SK-N-SH treated with all-trans-retinoic acid at 6 μM for 48 hours (cell line): ENCODE measurements around the gene KIAA0753.

Experiments used
- ATAC-seq: fragments of 200-7000 bp; cut with Tn5 transposase; 3 replicates; pipeline ENCODE4 v1.9.1; 2020; ENCODE audit warnings: mild to moderate bottlenecking, moderate library complexity
- ARNTL ChIP-seq: fragments of 450-650 bp; formaldehyde crosslinking; IDR thresholded peaks from 2 replicates; pipeline ENCODE4 v1.5.0; 2020; ENCODE audit warnings: low read depth, mild to moderate bottlenecking, moderate library complexity, borderline replicate concordance
- BACH2 ChIP-seq: fragments of 250-450 bp; sonication (Bioruptor Pico); IDR thresholded peaks from 2 replicates; pipeline ENCODE4 v1.9.0; 2021; ENCODE audit warnings: mild to moderate bottlenecking, borderline replicate concordance
- CSDC2 ChIP-seq: fragments of 250-450 bp; sonication (Bioruptor Pico); IDR thresholded peaks from 2 replicates; pipeline ENCODE4 v1.5.0; 2020; ENCODE audit warnings: mild to moderate bottlenecking, moderate library complexity
- ESRRG ChIP-seq: fragments of 250-450 bp; sonication (Bioruptor Pico); IDR thresholded peaks from 2 replicates; pipeline ENCODE4 v1.6.1; 2021; ENCODE audit warnings: mild to moderate bottlenecking
- GLIS3 ChIP-seq: fragments of 250-450 bp; sonication (Bioruptor Pico); IDR thresholded peaks from 2 replicates; pipeline ENCODE4 v1.5.0; 2020; ENCODE audit warnings: mild to moderate bottlenecking, moderate library complexity
- ISL1 ChIP-seq: fragments of 250-450 bp; sonication (Bioruptor Pico); IDR thresholded peaks from 2 replicates; pipeline ENCODE4 v2.1.2; 2022; ENCODE audit warnings: mild to moderate bottlenecking, moderate library complexity
- OSR1 ChIP-seq: fragments of 250-450 bp; sonication (Bioruptor Pico); IDR thresholded peaks from 2 replicates; pipeline ENCODE4 v1.8.0; 2022; ENCODE audit warnings: moderate library complexity, mild to moderate bottlenecking, inconsistent platforms
- PPARA ChIP-seq: fragments of 250-450 bp; sonication (Bioruptor Pico); IDR thresholded peaks from 2 replicates; pipeline ENCODE4 v1.5.0; 2020; ENCODE audit warnings: mild to moderate bottlenecking, borderline replicate concordance
- SNAI2 ChIP-seq: fragments of 250-450 bp; sonication (Bioruptor Pico); IDR thresholded peaks from 2 replicates; pipeline ENCODE4 v1.5.0; 2020; ENCODE audit warnings: mild to moderate bottlenecking, moderate library complexity
- TCF4 ChIP-seq: fragments of 250-450 bp; sonication (Bioruptor Pico); IDR thresholded peaks from 2 replicates; pipeline ENCODE4 v1.8.0; 2021; ENCODE audit warnings: mild to moderate bottlenecking, moderate library complexity, borderline replicate concordance
- TOX ChIP-seq: fragments of 250-450 bp; sonication (Bioruptor Pico); IDR thresholded peaks from 2 replicates; pipeline ENCODE4 v1.8.0; 2021; ENCODE audit warnings: mild to moderate bottlenecking, moderate library complexity, borderline replicate concordance
- ZC3H10 ChIP-seq: fragments of 250-450 bp; sonication (Bioruptor Pico); IDR thresholded peaks from 2 replicates; pipeline ENCODE4 v1.5.1; 2021; ENCODE audit warnings: mild to moderate bottlenecking, moderate library complexity
- ZFP3 ChIP-seq: fragments of 250-450 bp; sonication (Bioruptor Pico); IDR thresholded peaks from 2 replicates; pipeline ENCODE4 v1.5.0; 2020; ENCODE audit warnings: mild to moderate bottlenecking, moderate library complexity
- ZFP30 ChIP-seq: fragments of 450-650 bp; formaldehyde crosslinking; IDR thresholded peaks from 2 replicates; pipeline ENCODE4 v1.5.0; 2022; ENCODE audit warnings: mild to moderate bottlenecking, moderate library complexity
- ZNF565 ChIP-seq: fragments of 450-650 bp; formaldehyde crosslinking; conservative IDR thresholded peaks from 2 replicates; pipeline ENCODE4 v1.5.0; 2020; ENCODE audit warnings: low read depth, mild to moderate bottlenecking, moderate library complexity
- ZNF70 ChIP-seq: fragments of 450-650 bp; formaldehyde crosslinking; IDR thresholded peaks from 2 replicates; pipeline ENCODE4 v1.5.0; 2020; ENCODE audit warnings: mild to moderate bottlenecking, moderate library complexity
- ZNF8 ChIP-seq: fragments of 450-650 bp; formaldehyde crosslinking; IDR thresholded peaks from 2 replicates; pipeline ENCODE4 v1.5.0; 2020; ENCODE audit warnings: mild to moderate bottlenecking, moderate library complexity
- TF ChIP-seq, protein P1 (sequence below): fragments of 250-450 bp; sonication (Bioruptor Pico); IDR thresholded peaks from 2 replicates; pipeline ENCODE4 v1.5.0; 2020; ENCODE audit warnings: mild to moderate bottlenecking, moderate library complexity
- TF ChIP-seq, protein P2 (sequence below): fragments of 250-450 bp; sonication (Bioruptor Pico); IDR thresholded peaks from 2 replicates; pipeline ENCODE4 v1.5.1; 2021; ENCODE audit warnings: mild to moderate bottlenecking, moderate library complexity
- TF ChIP-seq, protein P3 (sequence below): fragments of 250-450 bp; sonication (Bioruptor Pico); IDR thresholded peaks from 2 replicates; pipeline ENCODE4 v1.8.0; 2020; ENCODE audit warnings: mild to moderate bottlenecking, moderate library complexity, borderline replicate concordance
- TF ChIP-seq, protein P4 (sequence below): fragments of 250-450 bp; sonication (Bioruptor Pico); IDR thresholded peaks from 2 replicates; pipeline ENCODE4 v1.8.0; 2021; ENCODE audit warnings: low read depth, mild to moderate bottlenecking, moderate library complexity, borderline replicate concordance
- TF ChIP-seq, protein P5 (sequence below): fragments of 250-450 bp; sonication (Bioruptor Pico); IDR thresholded peaks from 2 replicates; pipeline ENCODE4 v1.5.1; 2020; ENCODE audit warnings: low read depth, mild to moderate bottlenecking, moderate library complexity

The KIAA0753 gene

DNA sequence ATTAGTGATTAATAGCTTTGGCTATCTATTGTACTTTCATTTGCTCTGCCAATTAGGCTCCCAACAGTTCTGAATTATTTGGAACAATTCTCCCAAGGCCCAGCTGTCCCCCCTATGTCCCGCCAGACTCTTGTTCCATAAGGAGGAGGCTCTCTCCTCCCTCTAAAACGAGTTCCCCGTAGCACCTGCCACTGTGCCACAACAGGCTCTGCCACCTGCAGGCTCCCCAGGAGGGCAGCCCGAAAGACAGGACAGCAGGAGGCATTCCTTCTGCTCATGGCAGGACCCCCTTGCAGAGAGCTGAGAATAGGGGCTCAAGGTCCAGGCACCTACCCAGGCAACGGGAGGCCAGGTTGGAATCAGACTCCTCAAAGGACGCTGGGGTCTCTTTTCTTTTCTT is 93.2 kb downstream of the KIAA0753 start:
- ATAC-seq = no peak
- TF ChIP-seq, protein P1, sequence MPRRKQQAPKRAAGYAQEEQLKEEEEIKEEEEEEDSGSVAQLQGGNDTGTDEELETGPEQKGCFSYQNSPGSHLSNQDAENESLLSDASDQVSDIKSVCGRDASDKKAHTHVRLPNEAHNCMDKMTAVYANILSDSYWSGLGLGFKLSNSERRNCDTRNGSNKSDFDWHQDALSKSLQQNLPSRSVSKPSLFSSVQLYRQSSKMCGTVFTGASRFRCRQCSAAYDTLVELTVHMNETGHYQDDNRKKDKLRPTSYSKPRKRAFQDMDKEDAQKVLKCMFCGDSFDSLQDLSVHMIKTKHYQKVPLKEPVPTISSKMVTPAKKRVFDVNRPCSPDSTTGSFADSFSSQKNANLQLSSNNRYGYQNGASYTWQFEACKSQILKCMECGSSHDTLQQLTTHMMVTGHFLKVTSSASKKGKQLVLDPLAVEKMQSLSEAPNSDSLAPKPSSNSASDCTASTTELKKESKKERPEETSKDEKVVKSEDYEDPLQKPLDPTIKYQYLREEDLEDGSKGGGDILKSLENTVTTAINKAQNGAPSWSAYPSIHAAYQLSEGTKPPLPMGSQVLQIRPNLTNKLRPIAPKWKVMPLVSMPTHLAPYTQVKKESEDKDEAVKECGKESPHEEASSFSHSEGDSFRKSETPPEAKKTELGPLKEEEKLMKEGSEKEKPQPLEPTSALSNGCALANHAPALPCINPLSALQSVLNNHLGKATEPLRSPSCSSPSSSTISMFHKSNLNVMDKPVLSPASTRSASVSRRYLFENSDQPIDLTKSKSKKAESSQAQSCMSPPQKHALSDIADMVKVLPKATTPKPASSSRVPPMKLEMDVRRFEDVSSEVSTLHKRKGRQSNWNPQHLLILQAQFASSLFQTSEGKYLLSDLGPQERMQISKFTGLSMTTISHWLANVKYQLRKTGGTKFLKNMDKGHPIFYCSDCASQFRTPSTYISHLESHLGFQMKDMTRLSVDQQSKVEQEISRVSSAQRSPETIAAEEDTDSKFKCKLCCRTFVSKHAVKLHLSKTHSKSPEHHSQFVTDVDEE (CRISPR knock-in tag) = no peak
- TF ChIP-seq TCF4 (CRISPR knock-in tag) = no peak
- TF ChIP-seq ZNF565 (CRISPR knock-in tag) = no peak
- TF ChIP-seq, protein P2, sequence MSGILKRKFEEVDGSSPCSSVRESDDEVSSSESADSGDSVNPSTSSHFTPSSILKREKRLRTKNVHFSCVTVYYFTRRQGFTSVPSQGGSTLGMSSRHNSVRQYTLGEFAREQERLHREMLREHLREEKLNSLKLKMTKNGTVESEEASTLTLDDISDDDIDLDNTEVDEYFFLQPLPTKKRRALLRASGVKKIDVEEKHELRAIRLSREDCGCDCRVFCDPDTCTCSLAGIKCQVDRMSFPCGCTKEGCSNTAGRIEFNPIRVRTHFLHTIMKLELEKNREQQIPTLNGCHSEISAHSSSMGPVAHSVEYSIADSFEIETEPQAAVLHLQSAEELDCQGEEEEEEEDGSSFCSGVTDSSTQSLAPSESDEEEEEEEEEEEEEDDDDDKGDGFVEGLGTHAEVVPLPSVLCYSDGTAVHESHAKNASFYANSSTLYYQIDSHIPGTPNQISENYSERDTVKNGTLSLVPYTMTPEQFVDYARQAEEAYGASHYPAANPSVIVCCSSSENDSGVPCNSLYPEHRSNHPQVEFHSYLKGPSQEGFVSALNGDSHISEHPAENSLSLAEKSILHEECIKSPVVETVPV = no peak
- no peak for TF ChIP-seq OSR1 (CRISPR knock-in tag)
- no peak for TF ChIP-seq PPARA (CRISPR knock-in tag)
- no peak for TF ChIP-seq ESRRG (CRISPR knock-in tag)
- TF ChIP-seq ARNTL (CRISPR knock-in tag) = no peak
- no peak for TF ChIP-seq CSDC2 (CRISPR knock-in tag)
- TF ChIP-seq, protein P3, sequence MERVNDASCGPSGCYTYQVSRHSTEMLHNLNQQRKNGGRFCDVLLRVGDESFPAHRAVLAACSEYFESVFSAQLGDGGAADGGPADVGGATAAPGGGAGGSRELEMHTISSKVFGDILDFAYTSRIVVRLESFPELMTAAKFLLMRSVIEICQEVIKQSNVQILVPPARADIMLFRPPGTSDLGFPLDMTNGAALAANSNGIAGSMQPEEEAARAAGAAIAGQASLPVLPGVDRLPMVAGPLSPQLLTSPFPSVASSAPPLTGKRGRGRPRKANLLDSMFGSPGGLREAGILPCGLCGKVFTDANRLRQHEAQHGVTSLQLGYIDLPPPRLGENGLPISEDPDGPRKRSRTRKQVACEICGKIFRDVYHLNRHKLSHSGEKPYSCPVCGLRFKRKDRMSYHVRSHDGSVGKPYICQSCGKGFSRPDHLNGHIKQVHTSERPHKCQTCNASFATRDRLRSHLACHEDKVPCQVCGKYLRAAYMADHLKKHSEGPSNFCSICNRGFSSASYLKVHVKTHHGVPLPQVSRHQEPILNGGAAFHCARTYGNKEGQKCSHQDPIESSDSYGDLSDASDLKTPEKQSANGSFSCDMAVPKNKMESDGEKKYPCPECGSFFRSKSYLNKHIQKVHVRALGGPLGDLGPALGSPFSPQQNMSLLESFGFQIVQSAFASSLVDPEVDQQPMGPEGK = no peak
- no peak for TF ChIP-seq ZFP3 (CRISPR knock-in tag)
- TF ChIP-seq ZNF70 (CRISPR knock-in tag) = no peak
- no peak for TF ChIP-seq SNAI2 (CRISPR knock-in tag)
- no peak for TF ChIP-seq ZFP30
- TF ChIP-seq GLIS3 (CRISPR knock-in tag) = no peak
- TF ChIP-seq ISL1 = no peak
- TF ChIP-seq TOX (CRISPR knock-in tag) = no peak
- TF ChIP-seq BACH2 = no peak
- TF ChIP-seq, protein P4, sequence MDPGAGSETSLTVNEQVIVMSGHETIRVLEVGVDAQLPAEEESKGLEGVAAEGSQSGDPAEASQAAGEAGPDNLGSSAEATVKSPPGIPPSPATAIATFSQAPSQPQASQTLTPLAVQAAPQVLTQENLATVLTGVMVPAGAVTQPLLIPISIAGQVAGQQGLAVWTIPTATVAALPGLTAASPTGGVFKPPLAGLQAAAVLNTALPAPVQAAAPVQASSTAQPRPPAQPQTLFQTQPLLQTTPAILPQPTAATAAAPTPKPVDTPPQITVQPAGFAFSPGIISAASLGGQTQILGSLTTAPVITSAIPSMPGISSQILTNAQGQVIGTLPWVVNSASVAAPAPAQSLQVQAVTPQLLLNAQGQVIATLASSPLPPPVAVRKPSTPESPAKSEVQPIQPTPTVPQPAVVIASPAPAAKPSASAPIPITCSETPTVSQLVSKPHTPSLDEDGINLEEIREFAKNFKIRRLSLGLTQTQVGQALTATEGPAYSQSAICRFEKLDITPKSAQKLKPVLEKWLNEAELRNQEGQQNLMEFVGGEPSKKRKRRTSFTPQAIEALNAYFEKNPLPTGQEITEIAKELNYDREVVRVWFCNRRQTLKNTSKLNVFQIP (CRISPR knock-in tag) = no peak
- TF ChIP-seq ZC3H10 (CRISPR knock-in tag) = no peak

DNA sequence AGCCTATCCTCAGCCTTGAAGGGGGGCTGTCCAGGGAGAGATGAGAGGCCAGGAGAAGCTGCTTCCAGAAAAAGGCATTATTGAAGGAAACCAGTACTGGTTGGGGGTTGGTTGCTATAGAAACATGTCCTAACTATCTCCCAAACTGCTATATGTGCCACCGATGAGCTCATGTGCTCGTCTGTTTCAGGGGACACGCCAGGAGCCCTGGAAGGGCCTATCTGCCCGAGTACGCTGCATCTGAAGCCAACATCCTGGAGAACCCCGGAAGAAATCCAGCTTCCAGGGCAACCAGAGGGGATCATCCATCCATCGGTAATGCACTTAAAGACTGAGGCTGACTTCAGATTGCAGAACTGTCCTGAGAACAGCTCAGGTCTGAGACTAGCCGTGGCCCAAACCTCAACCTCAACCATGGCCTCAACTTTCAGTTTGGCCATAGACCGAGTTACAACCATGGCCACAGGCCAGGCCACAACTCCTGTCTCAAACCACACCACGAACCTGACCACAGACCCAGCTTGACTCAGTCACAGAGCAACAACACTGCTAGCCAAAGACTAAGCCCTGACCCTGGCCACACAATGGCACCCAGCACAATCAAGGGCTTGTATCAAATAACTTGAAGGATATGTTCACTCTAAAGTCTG is 94.3 kb downstream of the KIAA0753 start:
- no peak for TF ChIP-seq CSDC2 (CRISPR knock-in tag)
- TF ChIP-seq ZFP3 (CRISPR knock-in tag) = no peak
- TF ChIP-seq, protein P1 (CRISPR knock-in tag) = no peak
- TF ChIP-seq, protein P4 (CRISPR knock-in tag) = no peak
- TF ChIP-seq, protein P5, sequence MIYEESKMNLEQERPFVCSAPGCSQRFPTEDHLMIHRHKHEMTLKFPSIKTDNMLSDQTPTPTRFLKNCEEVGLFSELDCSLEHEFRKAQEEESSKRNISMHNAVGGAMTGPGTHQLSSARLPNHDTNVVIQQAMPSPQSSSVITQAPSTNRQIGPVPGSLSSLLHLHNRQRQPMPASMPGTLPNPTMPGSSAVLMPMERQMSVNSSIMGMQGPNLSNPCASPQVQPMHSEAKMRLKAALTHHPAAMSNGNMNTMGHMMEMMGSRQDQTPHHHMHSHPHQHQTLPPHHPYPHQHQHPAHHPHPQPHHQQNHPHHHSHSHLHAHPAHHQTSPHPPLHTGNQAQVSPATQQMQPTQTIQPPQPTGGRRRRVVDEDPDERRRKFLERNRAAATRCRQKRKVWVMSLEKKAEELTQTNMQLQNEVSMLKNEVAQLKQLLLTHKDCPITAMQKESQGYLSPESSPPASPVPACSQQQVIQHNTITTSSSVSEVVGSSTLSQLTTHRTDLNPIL (CRISPR knock-in tag) = no peak
- TF ChIP-seq ZNF565 (CRISPR knock-in tag) = no peak
- TF ChIP-seq, protein P3 = no peak
- no peak for TF ChIP-seq ZFP30
- TF ChIP-seq ARNTL (CRISPR knock-in tag) = no peak
- TF ChIP-seq ZNF8 (CRISPR knock-in tag) = no peak
- no peak for TF ChIP-seq ZNF70 (CRISPR knock-in tag)
- no peak for TF ChIP-seq PPARA (CRISPR knock-in tag)
- no peak for TF ChIP-seq BACH2
- TF ChIP-seq, all 23 proteins: peak for 0
- no peak for ATAC-seq
